HEK293 (cell line): Measurements from ENCODE around the gene C20orf96.

Experiments
- CTCF ChIA-PET: fragments of 350-600 bp; formaldehyde crosslinking; extraction: SDS; loops from one replicate; lab custom pipeline; 2021; ENCODE audit warnings: antibody characterized with exemption; lab: Yijun Ruan, JAX
- POLR2A ChIA-PET: fragments of 300-600 bp; formaldehyde crosslinking; extraction: SDS; loops from one replicate; lab custom pipeline; 2020; ENCODE audit warnings: antibody characterized with exemption, inconsistent platforms; lab: Yijun Ruan, JAX
- H3K27ac ChIP-seq: fragments of 200-500 bp; sonication (Bioruptor generic); 2 replicates; pipeline ENCODE4 v1.5.1; 2014; ENCODE audit warnings: low read depth, low read length, control low read depth, inconsistent platforms; ENCODE audit errors: extremely low read depth
- H3K36me3 ChIP-seq, 2 experiments: fragments of 200-500 bp in 1 of 2; sonication (Bioruptor generic) in 1 of 2; 1 replicate in 1 of 2; 2 replicates in 1 of 2; pipeline ENCODE4 v1.5.1; 2014 to 2017; ENCODE audit warnings: inconsistent platforms in 2 of 2, low read length in 2 of 2; ENCODE audit not compliant: control insufficient read depth in 2 of 2, insufficient read depth in 1 of 2
- H3K4me1 ChIP-seq: fragments of 200-500 bp; sonication (Bioruptor generic); 2 replicates; pipeline ENCODE4 v1.5.1; 2014; ENCODE audit warnings: mild to moderate bottlenecking, low read length, inconsistent platforms; ENCODE audit not compliant: control insufficient read depth, insufficient read depth
- H3K4me3 ChIP-seq: 2 replicates; pipeline ENCODE4 v1.5.1; 2011; ENCODE audit warnings: low read depth, mild to moderate bottlenecking, control low read depth, low read length, moderate library complexity
- H3K9me3 ChIP-seq: fragments of 200-500 bp; sonication (Bioruptor generic); 2 replicates; pipeline ENCODE4 v1.5.1; 2014; ENCODE audit warnings: low read depth, low read length, inconsistent platforms; ENCODE audit not compliant: control insufficient read depth, insufficient read depth
- EGR2 ChIP-seq: fragments of 450-650 bp; formaldehyde crosslinking; IDR thresholded peaks from 2 replicates; pipeline ENCODE4 v1.5.1; 2016; ENCODE audit warnings: low read depth, missing biosample characterization, missing genetic modification characterization
- GLIS1 ChIP-seq: fragments of 450-650 bp; formaldehyde crosslinking; IDR thresholded peaks from 2 replicates; pipeline ENCODE4 v1.5.1; 2016; ENCODE audit warnings: missing biosample characterization, missing genetic modification characterization
- IKZF3 ChIP-seq: fragments of 450-650 bp; IDR thresholded peaks from 2 replicates; pipeline ENCODE4 v1.5.0; 2018; ENCODE audit warnings: missing biosample characterization, mild to moderate bottlenecking, missing genetic modification characterization, moderate library complexity
- ZFP69B ChIP-seq: fragments of 450-650 bp; formaldehyde crosslinking; IDR thresholded peaks from 2 replicates; pipeline ENCODE4 v1.5.1; 2016; ENCODE audit warnings: missing biosample characterization, missing genetic modification characterization
- ZIC2 ChIP-seq: fragments of 450-650 bp; formaldehyde crosslinking; IDR thresholded peaks from 2 replicates; pipeline ENCODE4 v1.5.1; 2016; ENCODE audit warnings: missing biosample characterization, missing genetic modification characterization
- ZNF114 ChIP-seq: fragments of 450-650 bp; formaldehyde crosslinking; IDR thresholded peaks from 2 replicates; pipeline ENCODE4 v1.5.0; 2017; ENCODE audit warnings: missing biosample characterization, missing genetic modification characterization
- ZNF138 ChIP-seq: fragments of 450-650 bp; formaldehyde crosslinking; IDR thresholded peaks from 2 replicates; pipeline ENCODE4 v1.5.1; 2016; ENCODE audit warnings: missing biosample characterization, missing genetic modification characterization, borderline replicate concordance
- ZNF148 ChIP-seq: fragments of 450-650 bp; formaldehyde crosslinking; IDR thresholded peaks from 2 replicates; pipeline ENCODE4 v1.5.0; 2017; ENCODE audit warnings: missing biosample characterization, missing genetic modification characterization, borderline replicate concordance
- ZNF155 ChIP-seq: fragments of 450-650 bp; formaldehyde crosslinking; IDR thresholded peaks from 2 replicates; pipeline ENCODE4 v1.5.1; 2016; ENCODE audit warnings: missing biosample characterization, missing genetic modification characterization
- ZNF157 ChIP-seq: fragments of 450-650 bp; formaldehyde crosslinking; IDR thresholded peaks from 2 replicates; pipeline ENCODE4 v1.5.1; 2016; ENCODE audit warnings: missing biosample characterization, missing genetic modification characterization
- ZNF184 ChIP-seq: fragments of 450-650 bp; IDR thresholded peaks from 2 replicates; pipeline ENCODE4 v1.5.1; 2018; ENCODE audit warnings: missing biosample characterization, mild to moderate bottlenecking, missing genetic modification characterization
- ZNF221 ChIP-seq: fragments of 450-650 bp; formaldehyde crosslinking; IDR thresholded peaks from 2 replicates; pipeline ENCODE4 v1.5.1; 2017; ENCODE audit warnings: missing biosample characterization, missing genetic modification characterization, borderline replicate concordance
- ZNF335 ChIP-seq: fragments of 450-650 bp; formaldehyde crosslinking; conservative IDR thresholded peaks from 2 replicates; pipeline ENCODE4 v1.5.1; 2016; ENCODE audit warnings: missing biosample characterization, missing genetic modification characterization
- ZNF391 ChIP-seq: fragments of 450-650 bp; formaldehyde crosslinking; IDR thresholded peaks from 2 replicates; pipeline ENCODE4 v1.5.1; 2016; ENCODE audit warnings: low read depth, missing biosample characterization, missing genetic modification characterization, borderline replicate concordance
- ZNF426 ChIP-seq: fragments of 450-650 bp; formaldehyde crosslinking; IDR thresholded peaks from 2 replicates; pipeline ENCODE4 v1.5.1; 2017; ENCODE audit warnings: missing biosample characterization, missing genetic modification characterization, mild to moderate bottlenecking, inconsistent platforms, moderate library complexity
- ZNF530 ChIP-seq: fragments of 450-650 bp; formaldehyde crosslinking; IDR thresholded peaks from 2 replicates; pipeline ENCODE4 v1.5.1; 2016; ENCODE audit warnings: low read depth, missing biosample characterization, missing genetic modification characterization
- ZNF626 ChIP-seq: fragments of 450-650 bp; sonication (Bioruptor Pico); formaldehyde crosslinking; IDR thresholded peaks from 2 replicates; pipeline ENCODE4 v1.5.1; 2018; ENCODE audit warnings: missing biosample characterization, missing genetic modification characterization, inconsistent platforms
- ZNF677 ChIP-seq: fragments of 450-650 bp; IDR thresholded peaks from 2 replicates; pipeline ENCODE4 v1.5.0; 2018; ENCODE audit warnings: missing biosample characterization, mild to moderate bottlenecking, missing genetic modification characterization, moderate library complexity
- TF ChIP-seq, protein P1 (sequence below): fragments of 450-650 bp; formaldehyde crosslinking; optimal IDR thresholded peaks from 2 replicates; pipeline ENCODE3; 2016; ENCODE audit warnings: missing biosample characterization, mild to moderate bottlenecking, missing genetic modification characterization
- TF ChIP-seq, protein P2 (sequence below): fragments of 450-650 bp; formaldehyde crosslinking; IDR thresholded peaks from 2 replicates; pipeline ENCODE4 v1.5.1; 2016; ENCODE audit warnings: missing biosample characterization, missing genetic modification characterization, low read depth
- TF ChIP-seq, protein P3 (sequence below): fragments of 450-650 bp; formaldehyde crosslinking; IDR thresholded peaks from 2 replicates; pipeline ENCODE4 v1.5.1; 2017; ENCODE audit warnings: missing biosample characterization, missing genetic modification characterization
- TF ChIP-seq, protein P4 (sequence below): fragments of 450-650 bp; formaldehyde crosslinking; IDR thresholded peaks from 2 replicates; pipeline ENCODE4 v1.5.1; 2016; ENCODE audit warnings: missing biosample characterization, missing genetic modification characterization
- TF ChIP-seq, protein P5 (sequence below): fragments of 450-650 bp; formaldehyde crosslinking; IDR thresholded peaks from 2 replicates; pipeline ENCODE4 v1.5.1; 2016; ENCODE audit warnings: missing biosample characterization, missing genetic modification characterization, borderline replicate concordance

The C20orf96 gene

GRCh38 chr20:252801-253200 lies 37.7 kb downstream of the C20orf96 start:
- ChIA-PET CTCF (interaction anchor here (0.6 to 1.7 kb wide), 4 partner anchors 14 to 1970 kb away, joined by 3 to 8 read pairs (median 4); no protein-coding TSS in a partner anchor), POLR2A (no interaction called here)
- H3K9me3 ChIP-seq, result no peaks in the 10 kb centered on the region

GRCh38 chr20:251354-251753 lies 39.2 kb downstream of the C20orf96 start:
- POLR2A ChIA-PET, result no interaction called here
- no peaks in the 10 kb centered on the region; the same call in 1 of the 2 replicates for H3K9me3 ChIP-seq
- no peaks in the 10 kb centered on the region for H3K36me3 ChIP-seq
- no peak overlapping the region for H3K27ac ChIP-seq
- no peak overlapping the region for H3K4me3 ChIP-seq
- CTCF ChIA-PET, result no interaction called here
- H3K4me1 ChIP-seq, result no peaks in the 10 kb centered on the region
- TF ChIP-seq, protein P1, sequence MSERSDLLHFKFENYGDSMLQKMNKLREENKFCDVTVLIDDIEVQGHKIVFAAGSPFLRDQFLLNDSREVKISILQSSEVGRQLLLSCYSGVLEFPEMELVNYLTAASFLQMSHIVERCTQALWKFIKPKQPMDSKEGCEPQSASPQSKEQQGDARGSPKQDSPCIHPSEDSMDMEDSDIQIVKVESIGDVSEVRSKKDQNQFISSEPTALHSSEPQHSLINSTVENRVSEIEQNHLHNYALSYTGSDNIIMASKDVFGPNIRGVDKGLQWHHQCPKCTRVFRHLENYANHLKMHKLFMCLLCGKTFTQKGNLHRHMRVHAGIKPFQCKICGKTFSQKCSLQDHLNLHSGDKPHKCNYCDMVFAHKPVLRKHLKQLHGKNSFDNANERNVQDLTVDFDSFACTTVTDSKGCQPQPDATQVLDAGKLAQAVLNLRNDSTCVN (tag by site-specific recombination), result no peak
- TF ChIP-seq EGR2 (no peak), ZNF677 (tag by site-specific recombination) (no peak), ZNF391 (tag by site-specific recombination) (no peak), ZNF426 (tag by site-specific recombination) (no peak), ZNF114 (no peak), ZNF221 (tag by site-specific recombination) (no peak), ZNF138 (tag by site-specific recombination) (no peak), ZNF148 (tag by site-specific recombination) (no peak), ZNF157 (tag by site-specific recombination) (no peak), ZNF184 (tag by site-specific recombination) (no peak), ZNF530 (tag by site-specific recombination) (no peak), IKZF3 (tag by site-specific recombination) (no peak), ZNF335 (no peak)
- TF ChIP-seq, protein P2, sequence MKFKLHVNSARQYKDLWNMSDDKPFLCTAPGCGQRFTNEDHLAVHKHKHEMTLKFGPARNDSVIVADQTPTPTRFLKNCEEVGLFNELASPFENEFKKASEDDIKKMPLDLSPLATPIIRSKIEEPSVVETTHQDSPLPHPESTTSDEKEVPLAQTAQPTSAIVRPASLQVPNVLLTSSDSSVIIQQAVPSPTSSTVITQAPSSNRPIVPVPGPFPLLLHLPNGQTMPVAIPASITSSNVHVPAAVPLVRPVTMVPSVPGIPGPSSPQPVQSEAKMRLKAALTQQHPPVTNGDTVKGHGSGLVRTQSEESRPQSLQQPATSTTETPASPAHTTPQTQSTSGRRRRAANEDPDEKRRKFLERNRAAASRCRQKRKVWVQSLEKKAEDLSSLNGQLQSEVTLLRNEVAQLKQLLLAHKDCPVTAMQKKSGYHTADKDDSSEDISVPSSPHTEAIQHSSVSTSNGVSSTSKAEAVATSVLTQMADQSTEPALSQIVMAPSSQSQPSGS, result no peak
- TF ChIP-seq, protein P3, sequence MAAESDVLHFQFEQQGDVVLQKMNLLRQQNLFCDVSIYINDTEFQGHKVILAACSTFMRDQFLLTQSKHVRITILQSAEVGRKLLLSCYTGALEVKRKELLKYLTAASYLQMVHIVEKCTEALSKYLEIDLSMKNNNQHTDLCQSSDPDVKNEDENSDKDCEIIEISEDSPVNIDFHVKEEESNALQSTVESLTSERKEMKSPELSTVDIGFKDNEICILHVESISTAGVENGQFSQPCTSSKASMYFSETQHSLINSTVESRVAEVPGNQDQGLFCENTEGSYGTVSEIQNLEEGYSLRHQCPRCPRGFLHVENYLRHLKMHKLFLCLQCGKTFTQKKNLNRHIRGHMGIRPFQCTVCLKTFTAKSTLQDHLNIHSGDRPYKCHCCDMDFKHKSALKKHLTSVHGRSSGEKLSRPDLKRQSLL, result no peak
- TF ChIP-seq, protein P4, sequence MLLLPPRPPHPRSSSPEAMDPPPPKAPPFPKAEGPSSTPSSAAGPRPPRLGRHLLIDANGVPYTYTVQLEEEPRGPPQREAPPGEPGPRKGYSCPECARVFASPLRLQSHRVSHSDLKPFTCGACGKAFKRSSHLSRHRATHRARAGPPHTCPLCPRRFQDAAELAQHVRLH (tag by site-specific recombination), result no peak

More at GRCh38 chr20:252801-253200, 37.7 kb downstream of the C20orf96 start:
- TF ChIP-seq GLIS1 (peak; percentile 74), ZFP69B (tag by site-specific recombination) (no peak), ZNF155 (tag by site-specific recombination) (no peak), ZIC2 (peak; percentile 63), ZNF626 (tag by site-specific recombination) (no peak)
- TF ChIP-seq, protein P5, sequence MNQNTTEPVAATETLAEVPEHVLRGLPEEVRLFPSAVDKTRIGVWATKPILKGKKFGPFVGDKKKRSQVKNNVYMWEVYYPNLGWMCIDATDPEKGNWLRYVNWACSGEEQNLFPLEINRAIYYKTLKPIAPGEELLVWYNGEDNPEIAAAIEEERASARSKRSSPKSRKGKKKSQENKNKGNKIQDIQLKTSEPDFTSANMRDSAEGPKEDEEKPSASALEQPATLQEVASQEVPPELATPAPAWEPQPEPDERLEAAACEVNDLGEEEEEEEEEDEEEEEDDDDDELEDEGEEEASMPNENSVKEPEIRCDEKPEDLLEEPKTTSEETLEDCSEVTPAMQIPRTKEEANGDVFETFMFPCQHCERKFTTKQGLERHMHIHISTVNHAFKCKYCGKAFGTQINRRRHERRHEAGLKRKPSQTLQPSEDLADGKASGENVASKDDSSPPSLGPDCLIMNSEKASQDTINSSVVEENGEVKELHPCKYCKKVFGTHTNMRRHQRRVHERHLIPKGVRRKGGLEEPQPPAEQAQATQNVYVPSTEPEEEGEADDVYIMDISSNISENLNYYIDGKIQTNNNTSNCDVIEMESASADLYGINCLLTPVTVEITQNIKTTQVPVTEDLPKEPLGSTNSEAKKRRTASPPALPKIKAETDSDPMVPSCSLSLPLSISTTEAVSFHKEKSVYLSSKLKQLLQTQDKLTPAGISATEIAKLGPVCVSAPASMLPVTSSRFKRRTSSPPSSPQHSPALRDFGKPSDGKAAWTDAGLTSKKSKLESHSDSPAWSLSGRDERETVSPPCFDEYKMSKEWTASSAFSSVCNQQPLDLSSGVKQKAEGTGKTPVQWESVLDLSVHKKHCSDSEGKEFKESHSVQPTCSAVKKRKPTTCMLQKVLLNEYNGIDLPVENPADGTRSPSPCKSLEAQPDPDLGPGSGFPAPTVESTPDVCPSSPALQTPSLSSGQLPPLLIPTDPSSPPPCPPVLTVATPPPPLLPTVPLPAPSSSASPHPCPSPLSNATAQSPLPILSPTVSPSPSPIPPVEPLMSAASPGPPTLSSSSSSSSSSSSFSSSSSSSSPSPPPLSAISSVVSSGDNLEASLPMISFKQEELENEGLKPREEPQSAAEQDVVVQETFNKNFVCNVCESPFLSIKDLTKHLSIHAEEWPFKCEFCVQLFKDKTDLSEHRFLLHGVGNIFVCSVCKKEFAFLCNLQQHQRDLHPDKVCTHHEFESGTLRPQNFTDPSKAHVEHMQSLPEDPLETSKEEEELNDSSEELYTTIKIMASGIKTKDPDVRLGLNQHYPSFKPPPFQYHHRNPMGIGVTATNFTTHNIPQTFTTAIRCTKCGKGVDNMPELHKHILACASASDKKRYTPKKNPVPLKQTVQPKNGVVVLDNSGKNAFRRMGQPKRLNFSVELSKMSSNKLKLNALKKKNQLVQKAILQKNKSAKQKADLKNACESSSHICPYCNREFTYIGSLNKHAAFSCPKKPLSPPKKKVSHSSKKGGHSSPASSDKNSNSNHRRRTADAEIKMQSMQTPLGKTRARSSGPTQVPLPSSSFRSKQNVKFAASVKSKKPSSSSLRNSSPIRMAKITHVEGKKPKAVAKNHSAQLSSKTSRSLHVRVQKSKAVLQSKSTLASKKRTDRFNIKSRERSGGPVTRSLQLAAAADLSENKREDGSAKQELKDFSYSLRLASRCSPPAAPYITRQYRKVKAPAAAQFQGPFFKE (tag by site-specific recombination), result no peak
- Histone ChIP-seq H3K4me1 (no peaks in the 10 kb centered on the region), H3K27ac (no peak overlapping the region), H3K4me3 (no peak overlapping the region), H3K36me3 (no peaks in the 10 kb centered on the region)
